Smooth muscle cell (in vitro differentiated cells): ENCODE results near the gene PPP2R1B. TPM values are rescaled to one million over a fixed set of nuclear protein-coding genes. Genes with fewer than 3 reads are reported as not detected.

Experiments used
- DNase-seq: peaks from one replicate; lab custom pipeline; 2025; ENCODE audit not compliant: unreplicated experiment; lab: John Stamatoyannopoulos, UW
- H2AFZ ChIP-seq: fragments of 200-600 bp; sonication (generic); 2 replicates; pipeline ENCODE4 v1.6.0; 2016; ENCODE audit warnings: antibody characterized with exemption, low read depth, mild to moderate bottlenecking
- H3F3A ChIP-seq: fragments of 200-600 bp; sonication (generic); 2 replicates; pipeline ENCODE4 v1.6.0; 2017; ENCODE audit warnings: antibody characterized with exemption, low read depth
- H3K27ac ChIP-seq: fragments of 200-600 bp; sonication (generic); 2 replicates; pipeline ENCODE4 v1.5.1; 2016; ENCODE audit warnings: low read depth, mild to moderate bottlenecking
- H3K27me3 ChIP-seq: fragments of 200-600 bp; sonication (generic); 2 replicates; pipeline ENCODE4 v1.6.1; 2016; ENCODE audit warnings: low read depth, mild to moderate bottlenecking
- H3K36me3 ChIP-seq: fragments of 200-600 bp; sonication (generic); 2 replicates; pipeline ENCODE4 v1.5.1; 2016; ENCODE audit warnings: low read depth
- H3K4me1 ChIP-seq: fragments of 200-600 bp; sonication (generic); 2 replicates; pipeline ENCODE4 v1.5.1; 2016; ENCODE audit warnings: low read depth
- H3K4me2 ChIP-seq: fragments of 200-600 bp; sonication (generic); 2 replicates; pipeline ENCODE4 v1.6.0; 2016; ENCODE audit warnings: mild to moderate bottlenecking
- H3K4me3 ChIP-seq: fragments of 200-600 bp; sonication (generic); 2 replicates; pipeline ENCODE4 v1.5.1; 2016; ENCODE audit warnings: mild to moderate bottlenecking
- H3K79me2 ChIP-seq: fragments of 200-600 bp; sonication (generic); 2 replicates; pipeline ENCODE4 v1.6.0; 2016; ENCODE audit warnings: low read depth, mild to moderate bottlenecking
- H3K9ac ChIP-seq: fragments of 200-600 bp; sonication (generic); 2 replicates; pipeline ENCODE4 v1.6.0; 2016; ENCODE audit warnings: low read depth
- H3K9me3 ChIP-seq: fragments of 200-600 bp; sonication (generic); replicated peaks from 2 replicates; pipeline ENCODE4 v1.5.1; 2016; ENCODE audit warnings: low read depth
- H4K20me1 ChIP-seq: fragments of 200-600 bp; sonication (generic); 2 replicates; pipeline ENCODE4 v1.6.0; 2016; ENCODE audit warnings: low read depth
- CTCF ChIP-seq: fragments of 200-600 bp; sonication (generic); IDR thresholded peaks from 2 replicates; pipeline ENCODE4 v1.5.1; 2017; ENCODE audit warnings: borderline replicate concordance, mild to moderate bottlenecking, antibody characterized with exemption; ENCODE audit not compliant: insufficient read depth, poor library complexity, severe bottlenecking
- WGBS: methylation state at CpG from one replicate; pipeline ENCODE4 v1.1.7; 2016; ENCODE audit warnings: low lambda C conversion rate; 5-methylcytosine and 5-hydroxymethylcytosine counted together
- polyA plus RNA-seq: library from polyadenylated mRNA; unstranded; fragments of >200 nt; fragmentation: Nextera tagmentation; extraction: Ambion mirVana; gene quantifications from 2 replicates; pipeline ENCODE4 v1.2.1, GENCODE V29; 2016
- total RNA-seq: library from RNA; depleted of rRNA; stranded (reverse); fragments of >200 nt; gene quantifications from 2 replicates; pipeline ENCODE4 v1.2.3, GENCODE V29; 2014

The PPP2R1B gene
- total and polyA plus RNA-seq, 2 experiments from 2014 or later, result 13.1 to 29.5 TPM

- Histone ChIP-seq H3K79me2 (peaks cover 10% of the 10 kb centered on the region), H3K9me3 (no peaks in the 10 kb centered on the region), H4K20me1 (no peaks in the 10 kb centered on the region), H3K4me3 (no peak overlapping the region), H3K27me3 (no peaks in the 10 kb centered on the region), H3F3A (no peaks in the 10 kb centered on the region), H3K4me2 (no peak overlapping the region), H2AFZ (no peak overlapping the region), H3K9ac (no peak overlapping the region), H3K27ac (no peak overlapping the region), H3K36me3 (peaks cover 17% of the 10 kb centered on the region), H3K4me1 (peaks cover 5% of the 10 kb centered on the region)
- TF ChIP-seq CTCF, result no peak
- 80% methylated on average over 5 of the region's 5 CpGs for WGBS
- no peak for DNase-seq
Measured at GRCh38 chr11:111759778-111760407, 6.3 kb downstream of the PPP2R1B start.

- Histone ChIP-seq H3K36me3 (peaks cover 19% of the 10 kb centered on the region), H3K4me2 (no peak overlapping the region), H3K79me2 (peaks cover 7% of the 10 kb centered on the region)
Measured at GRCh38 chr11:111759376-111759775, 6.8 kb downstream of the PPP2R1B start.

GRCh38 chr11:111756097-111756496 is 10.1 kb downstream of the PPP2R1B start:
- WGBS, result 96% methylated on average over 6 of the region's 6 CpGs
- Histone ChIP-seq H2AFZ (no peak overlapping the region), H3K27ac (no peak overlapping the region), H3F3A (no peaks in the 10 kb centered on the region), H3K9ac (no peak overlapping the region), H4K20me1 (no peaks in the 10 kb centered on the region), H3K36me3 (peaks cover 22% of the 10 kb centered on the region), H3K79me2 (no peaks in the 10 kb centered on the region), H3K27me3 (no peaks in the 10 kb centered on the region), H3K4me1 (no peaks in the 10 kb centered on the region), H3K4me3 (no peak overlapping the region), H3K4me2 (no peak overlapping the region), H3K9me3 (no peaks in the 10 kb centered on the region)
- DNase-seq, result no peak
- no peak for TF ChIP-seq CTCF

More at GRCh38 chr11:111759376-111759775, 6.8 kb downstream of the PPP2R1B start:
- no peak for DNase-seq
- Histone ChIP-seq H3K27ac (no peak overlapping the region), H2AFZ (no peak overlapping the region), H3K27me3 (no peaks in the 10 kb centered on the region), H3K9me3 (no peaks in the 10 kb centered on the region), H3K4me1 (peaks cover under 1% of the 10 kb centered on the region), H4K20me1 (no peaks in the 10 kb centered on the region), H3K4me3 (no peak overlapping the region), H3K9ac (no peak overlapping the region), H3F3A (no peaks in the 10 kb centered on the region)
- TF ChIP-seq CTCF, result no peak

- no peak overlapping the region for H3K4me3 ChIP-seq
- no peaks in the 10 kb centered on the region for H3K79me2 ChIP-seq
- H2AFZ ChIP-seq, result no peak overlapping the region
- H3K4me1 ChIP-seq, result peaks cover 5% of the 10 kb centered on the region
- no peak for TF ChIP-seq CTCF
- peaks cover 10% of the 10 kb centered on the region for H4K20me1 ChIP-seq
- H3K27ac ChIP-seq, result no peak overlapping the region
- H3K9me3 ChIP-seq, result no peaks in the 10 kb centered on the region
- H3K9ac ChIP-seq, result no peak overlapping the region
- H3K36me3 ChIP-seq, result peaks cover 15% of the 10 kb centered on the region
- no peak overlapping the region for H3K4me2 ChIP-seq
- DNase-seq, result no peak
- peaks cover 7% of the 10 kb centered on the region for H3F3A ChIP-seq
- no peaks in the 10 kb centered on the region for H3K27me3 ChIP-seq
Measured at GRCh38 chr11:111749646-111750045, 16.5 kb downstream of the PPP2R1B start.
